Endothelial cell (in vitro differentiated cells): ENCODE results near the gene CREB5. TPM values are rescaled to one million over a fixed set of nuclear protein-coding genes. Genes with fewer than 3 reads are reported as not detected.

Experiments used
- DNase-seq: peaks from one replicate; pipeline ENCODE4 v3.0.0; 2021; ENCODE audit warnings: low spot score
- H3K27ac Mint-ChIP-seq: one replicate; pipeline ENCODE4 v1.8.0; 2021; ENCODE audit warnings: mixed read lengths, inconsistent platforms; ENCODE audit not compliant: unreplicated experiment
- H3K27me3 Mint-ChIP-seq: one replicate; pipeline ENCODE4 v1.8.0; 2021; ENCODE audit warnings: mild to moderate bottlenecking, moderate library complexity, mixed read lengths, inconsistent platforms; ENCODE audit not compliant: unreplicated experiment
- H3K36me3 Mint-ChIP-seq: one replicate; pipeline ENCODE4 v1.8.0; 2021; ENCODE audit warnings: mild to moderate bottlenecking, low read depth, mixed read lengths, inconsistent platforms; ENCODE audit not compliant: unreplicated experiment
- H3K4me1 Mint-ChIP-seq: one replicate; pipeline ENCODE4 v1.8.0; 2021; ENCODE audit warnings: mild to moderate bottlenecking, mixed read lengths, inconsistent platforms; ENCODE audit not compliant: unreplicated experiment
- H3K4me3 Mint-ChIP-seq: one replicate; pipeline ENCODE4 v1.8.0; 2021; ENCODE audit warnings: mild to moderate bottlenecking, mixed read lengths, inconsistent platforms; ENCODE audit not compliant: unreplicated experiment
- H3K9me3 Mint-ChIP-seq: one replicate; pipeline ENCODE4 v1.8.0; 2021; ENCODE audit warnings: mixed read lengths, inconsistent platforms; ENCODE audit not compliant: unreplicated experiment
- CTCF ChIP-seq: fragments of 200-600 bp; sonication (generic); IDR thresholded peaks from one replicate; pipeline ENCODE4 v1.5.0; 2021; ENCODE audit warnings: antibody characterized with exemption; ENCODE audit not compliant: unreplicated experiment
- total RNA-seq: library from RNA; stranded (reverse); fragmentation: NEBNext Ultra II Directional; extraction: Animal tissue kit (Norgen Biotek cat#: 25700); gene quantifications from one replicate; pipeline ENCODE4 v1.2.1, GENCODE V29; 2021; ENCODE audit not compliant: unreplicated experiment

The CREB5 gene
- total RNA-seq, 1 donor from 2014 or later: 5.6 TPM

GRCh38 chr7:28539289-28539981, 127.1 kb downstream of the CREB5 start:
- H3K4me1 Mint-ChIP-seq: no peaks in the 10 kb centered on the region
- no peaks in the 10 kb centered on the region for H3K36me3 Mint-ChIP-seq
- H3K27me3 Mint-ChIP-seq: peaks cover 1% of the 10 kb centered on the region
- H3K9me3 Mint-ChIP-seq: no peaks in the 10 kb centered on the region
- no peak for TF ChIP-seq CTCF
- H3K4me3 Mint-ChIP-seq: no peak overlapping the region
- no peak overlapping the region for H3K27ac Mint-ChIP-seq
- DNase-seq: no peak

GRCh38 chr7:28542410-28542809, 130.1 kb downstream of the CREB5 start:
- no peak for TF ChIP-seq CTCF

GRCh38 chr7:28544453-28545117, 132.3 kb downstream of the CREB5 start:
- no peak overlapping the region for H3K4me3 Mint-ChIP-seq
- TF ChIP-seq CTCF: no peak
- peaks cover 1% of the 10 kb centered on the region for H3K27me3 Mint-ChIP-seq
- DNase-seq: no peak
- no peak overlapping the region for H3K27ac Mint-ChIP-seq
- H3K9me3 Mint-ChIP-seq: no peaks in the 10 kb centered on the region
- peaks cover 10% of the 10 kb centered on the region for H3K4me1 Mint-ChIP-seq
- H3K36me3 Mint-ChIP-seq: no peaks in the 10 kb centered on the region

More at GRCh38 chr7:28542410-28542809, 130.1 kb downstream of the CREB5 start:
- no peaks in the 10 kb centered on the region for H3K36me3 Mint-ChIP-seq
- DNase-seq: no peak
- peaks cover 1% of the 10 kb centered on the region for H3K27me3 Mint-ChIP-seq
- no peak overlapping the region for H3K27ac Mint-ChIP-seq
- peaks cover 7% of the 10 kb centered on the region for H3K4me1 Mint-ChIP-seq
- no peaks in the 10 kb centered on the region for H3K9me3 Mint-ChIP-seq
- H3K4me3 Mint-ChIP-seq: no peak overlapping the region

- no peak for DNase-seq
- no peaks in the 10 kb centered on the region for H3K36me3 Mint-ChIP-seq
- peaks cover 1% of the 10 kb centered on the region for H3K27me3 Mint-ChIP-seq
- peaks cover 13% of the 10 kb centered on the region for H3K4me1 Mint-ChIP-seq
- H3K9me3 Mint-ChIP-seq: no peaks in the 10 kb centered on the region
- no peak overlapping the region for H3K4me3 Mint-ChIP-seq
- no peak for TF ChIP-seq CTCF
- no peak overlapping the region for H3K27ac Mint-ChIP-seq
Observed at GRCh38 chr7:28546067-28546466, 133.7 kb downstream of the CREB5 start.

GRCh38 chr7:28547115-28547514, 134.8 kb downstream of the CREB5 start:
- Mint-ChIP-seq H3K4me3 (no peak overlapping the region), H3K27ac (no peak overlapping the region), H3K36me3 (no peaks in the 10 kb centered on the region), H3K9me3 (no peaks in the 10 kb centered on the region), H3K4me1 (peaks cover 23% of the 10 kb centered on the region), H3K27me3 (peaks cover 3% of the 10 kb centered on the region)
- TF ChIP-seq CTCF: no peak
- no peak for DNase-seq
